ENCODE data around the gene CCL23.
"Not testable (repeated sequence)": the region's sequence is repeated elsewhere in the genome, so short reads cannot be mapped to it uniquely, and the experiment has no call there.

CCL23 gene

GRCh38 chr17:36034127-36034526 lies 16.4 kb upstream of the CCL23 start:
- Histone ChIP-seq H3K27ac (ENCODE audit: low read depth, low read length) (no peak overlapping the region), H3K4me1 (ENCODE audit: insufficient read depth, low read length) (no peaks in the 10 kb centered on the region), H3K4me3 (ENCODE audit: low read length) (no peak overlapping the region), H3K9ac (ENCODE audit: low read depth, low read length) (no peak overlapping the region), H3K9me3 (ENCODE audit: insufficient read depth, low read depth, low read length) (no peaks in the 10 kb centered on the region), H3K27me3 (ENCODE audit: insufficient read depth, low read length) (no peaks in the 10 kb centered on the region), H3K36me3 (ENCODE audit: insufficient read depth, low read length) (no peaks in the 10 kb centered on the region)
- 95% methylated on average over 2 of the region's 3 CpGs for WGBS

DNA sequence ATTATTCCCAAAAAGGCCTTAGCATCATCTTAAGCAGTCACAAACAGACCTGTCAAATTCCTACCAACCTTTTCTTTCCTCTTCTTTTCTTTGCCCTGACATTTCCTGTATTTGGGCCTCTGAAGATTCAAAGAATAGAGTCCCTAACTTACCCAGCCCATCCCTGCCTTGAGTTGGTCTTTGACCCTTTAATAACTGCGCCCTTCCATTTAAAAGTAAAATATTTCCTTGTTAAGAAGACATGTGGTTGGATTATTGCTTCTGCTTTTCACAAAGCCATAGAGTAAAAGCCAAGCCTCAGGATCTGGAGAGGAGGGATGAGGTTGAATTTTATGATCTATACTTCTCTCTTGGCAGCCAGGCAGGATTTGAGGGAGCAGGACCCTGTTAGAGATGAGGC lies 13.2 kb upstream of the CCL23 start:
- Histone ChIP-seq H3K27me3 (ENCODE audit: insufficient read depth, low read length) (no peaks in the 10 kb centered on the region), H3K9me3 (ENCODE audit: insufficient read depth, low read depth, low read length) (no peaks in the 10 kb centered on the region), H3K27ac (ENCODE audit: low read depth, low read length) (no peak overlapping the region), H3K9ac (ENCODE audit: low read depth, low read length) (no peak overlapping the region), H3K36me3 (ENCODE audit: insufficient read depth, low read length) (no peaks in the 10 kb centered on the region), H3K4me1 (ENCODE audit: insufficient read depth, low read length) (no peaks in the 10 kb centered on the region), H3K4me3 (ENCODE audit: low read length) (no peak overlapping the region)
- WGBS, result 100% methylated on average over 1 of the region's 1 CpG

DNA sequence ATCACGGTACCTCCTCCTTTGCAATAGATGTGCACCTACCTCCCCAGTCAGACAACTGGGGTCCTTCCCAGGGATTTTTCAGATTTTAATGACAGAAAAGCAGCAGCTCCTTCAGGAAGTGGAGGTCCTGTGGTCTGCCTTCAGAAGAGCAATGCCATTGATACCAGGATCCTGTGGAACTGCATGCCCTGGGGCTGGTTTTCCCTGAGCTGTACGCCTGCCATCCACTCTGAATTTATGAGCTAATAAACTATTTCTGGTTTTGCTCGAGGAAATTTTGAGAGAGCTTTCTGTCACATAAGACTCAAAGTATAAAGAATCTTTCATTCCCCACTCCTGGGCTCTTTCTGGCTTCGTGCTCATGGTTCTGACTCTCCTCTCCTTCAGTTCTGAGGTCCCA lies 10.0 kb upstream of the CCL23 start:
- no peak overlapping the region for H3K9ac ChIP-seq (ENCODE audit: low read depth, low read length)
- H3K27me3 ChIP-seq (ENCODE audit: insufficient read depth, low read length), result no peaks in the 10 kb centered on the region
- H3K27ac ChIP-seq (ENCODE audit: low read depth, low read length), result no peak overlapping the region
- H3K4me3 ChIP-seq (ENCODE audit: low read length), result no peak overlapping the region
- WGBS, result 82% methylated on average over 4 of the region's 4 CpGs
- no peaks in the 10 kb centered on the region; the same call in 1 of the 2 replicates for H3K9me3 ChIP-seq (ENCODE audit: insufficient read depth, low read depth, low read length)
- H3K4me1 ChIP-seq (ENCODE audit: insufficient read depth, low read length), result no peaks in the 10 kb centered on the region
- no peaks in the 10 kb centered on the region for H3K36me3 ChIP-seq (ENCODE audit: insufficient read depth, low read length)

- H3K9ac ChIP-seq (ENCODE audit: low read depth, low read length), result no peak overlapping the region
- no peak overlapping the region for H3K4me3 ChIP-seq (ENCODE audit: low read length)
- H3K27ac ChIP-seq (ENCODE audit: low read depth, low read length), result no peak overlapping the region
- H3K4me1 ChIP-seq (ENCODE audit: insufficient read depth, low read length), result no peaks in the 10 kb centered on the region
- 98% methylated on average over 5 of the region's 6 CpGs for WGBS
- no peaks in the 10 kb centered on the region; the same call in 1 of the 2 replicates for H3K9me3 ChIP-seq (ENCODE audit: insufficient read depth, low read depth, low read length)
- H3K36me3 ChIP-seq (ENCODE audit: insufficient read depth, low read length), result no peaks in the 10 kb centered on the region
- no peaks in the 10 kb centered on the region for H3K27me3 ChIP-seq (ENCODE audit: insufficient read depth, low read length)
Observed at GRCh38 chr17:36024106-36024869, 6.5 kb upstream of the CCL23 start.

DNA sequence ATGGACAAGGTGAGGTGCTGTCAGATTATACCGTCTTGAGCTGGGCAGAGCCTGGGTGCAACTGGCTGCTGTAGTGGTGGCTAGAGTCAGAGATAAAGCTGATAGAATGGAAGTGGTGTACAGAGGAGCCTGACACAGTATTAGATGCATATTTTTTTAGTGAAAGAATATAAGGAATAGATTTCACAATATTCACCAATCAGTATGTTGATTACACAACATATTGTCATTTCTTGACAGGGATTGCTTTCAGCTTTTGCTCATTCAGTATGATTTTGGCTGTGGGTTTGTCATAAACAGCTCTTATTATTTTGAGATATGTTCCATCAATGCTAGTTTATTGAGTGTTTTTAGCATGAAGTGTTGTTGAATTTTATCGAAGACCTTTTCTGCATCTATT lies 1.7 kb upstream of the CCL23 start:
- Histone ChIP-seq H3K4me1 (ENCODE audit: insufficient read depth, low read length) (no peaks in the 10 kb centered on the region), H3K9me3 (ENCODE audit: insufficient read depth, low read depth, low read length) (no peaks in the 10 kb centered on the region; the same call in 1 of the 2 replicates), H3K4me3 (ENCODE audit: low read length) (no peak overlapping the region), H3K36me3 (ENCODE audit: insufficient read depth, low read length) (no peaks in the 10 kb centered on the region), H3K9ac (ENCODE audit: low read depth, low read length) (no peak overlapping the region), H3K27ac (ENCODE audit: low read depth, low read length) (no peak overlapping the region), H3K27me3 (ENCODE audit: insufficient read depth, low read length) (no peaks in the 10 kb centered on the region)
- WGBS, result 89% methylated on average over 2 of the region's 2 CpGs

- H3K36me3 ChIP-seq (ENCODE audit: insufficient read depth, low read length), result no peaks in the 10 kb centered on the region
- H3K27ac ChIP-seq (ENCODE audit: low read depth, low read length), result no peak overlapping the region
- no peaks in the 10 kb centered on the region for H3K27me3 ChIP-seq (ENCODE audit: insufficient read depth, low read length)
- H3K4me3 ChIP-seq (ENCODE audit: low read length), result no peak overlapping the region
- no peaks in the 10 kb centered on the region for H3K4me1 ChIP-seq (ENCODE audit: insufficient read depth, low read length)
- no peak overlapping the region for H3K9ac ChIP-seq (ENCODE audit: low read depth, low read length)
- H3K9me3 ChIP-seq (ENCODE audit: insufficient read depth, low read depth, low read length), result no peaks in the 10 kb centered on the region
- WGBS, result no CpG with 5 or more reads among the region's 2 CpGs
Observed at GRCh38 chr17:36016555-36016954, 1.2 kb downstream of the CCL23 start.

DNA sequence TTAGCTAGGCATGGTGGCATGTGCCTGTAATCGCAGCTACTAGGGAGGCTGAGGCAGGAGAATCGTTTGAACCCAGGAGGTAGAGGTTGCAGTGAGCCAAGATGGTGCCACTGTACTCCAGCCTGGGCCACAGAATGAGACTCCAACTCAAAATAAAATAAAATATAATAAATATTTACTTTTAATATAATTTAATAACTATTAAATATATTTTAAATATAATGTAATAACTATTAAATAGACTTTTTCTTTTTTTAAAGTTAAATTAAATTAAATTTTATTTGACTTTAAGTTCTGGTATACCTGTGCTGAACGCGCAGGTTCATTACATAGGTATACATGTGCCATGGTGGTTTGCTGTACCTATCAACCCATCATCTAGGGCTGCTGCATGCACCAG lies 1.9 kb downstream of the CCL23 start:
- 91% methylated on average over 4 of the region's 4 CpGs for WGBS
- H3K9ac ChIP-seq (ENCODE audit: low read depth, low read length); H3K4me3 ChIP-seq (ENCODE audit: low read length); H3K4me1 ChIP-seq (ENCODE audit: insufficient read depth, low read length); H3K27ac ChIP-seq (ENCODE audit: low read depth, low read length); H3K27me3 ChIP-seq (ENCODE audit: insufficient read depth, low read length); H3K9me3 ChIP-seq (ENCODE audit: insufficient read depth, low read depth, low read length); H3K36me3 ChIP-seq (ENCODE audit: insufficient read depth, low read length): not testable (repeated sequence)

DNA sequence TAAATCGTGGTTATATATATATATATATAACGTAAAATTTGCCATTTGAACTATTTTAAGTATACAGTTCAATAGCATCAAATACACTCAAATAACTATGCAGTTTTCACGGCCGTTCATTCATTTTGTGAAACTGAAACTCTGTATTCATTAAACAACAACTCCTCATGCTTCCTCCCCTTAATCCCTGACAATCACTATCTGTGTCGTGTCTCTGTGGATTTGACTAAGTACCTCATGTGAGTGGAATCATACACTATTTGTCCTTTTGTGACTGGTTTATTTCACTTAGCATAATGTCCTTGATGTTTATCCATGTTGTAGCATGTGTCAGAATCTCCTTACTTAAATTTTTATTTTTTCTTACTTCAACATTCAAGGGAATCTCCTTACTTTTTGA lies 2.8 kb downstream of the CCL23 start:
- Histone ChIP-seq H3K9me3 (ENCODE audit: insufficient read depth, low read depth, low read length) (peaks cover 2% of the 10 kb centered on the region), H3K9ac (ENCODE audit: low read depth, low read length) (no peak overlapping the region), H3K27me3 (ENCODE audit: insufficient read depth, low read length) (no peaks in the 10 kb centered on the region), H3K4me1 (ENCODE audit: insufficient read depth, low read length) (no peaks in the 10 kb centered on the region), H3K36me3 (ENCODE audit: insufficient read depth, low read length) (no peaks in the 10 kb centered on the region), H3K4me3 (ENCODE audit: low read length) (no peak overlapping the region), H3K27ac (ENCODE audit: low read depth, low read length) (no peak overlapping the region)
- 91% methylated on average over 4 of the region's 5 CpGs for WGBS

DNA sequence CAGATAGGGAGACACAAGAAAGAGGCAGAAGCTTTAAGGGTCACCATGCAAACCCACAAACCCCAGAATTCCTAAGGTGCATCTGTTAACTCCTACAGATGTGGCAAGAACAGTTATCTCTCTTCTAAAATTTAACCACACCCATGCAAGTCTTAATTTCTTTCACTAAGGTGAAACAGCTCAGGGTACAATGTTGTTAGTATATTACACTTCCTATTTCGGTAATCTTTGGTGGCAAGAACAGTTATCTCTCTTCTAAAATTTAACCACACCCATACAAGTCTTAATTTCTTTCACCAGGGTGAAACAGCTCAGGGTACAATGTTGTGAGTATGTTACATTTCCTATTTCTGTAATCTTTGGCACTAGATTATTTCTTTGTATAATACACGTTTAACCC lies 6.6 kb downstream of the CCL23 start:
- no peak overlapping the region for H3K9ac ChIP-seq (ENCODE audit: low read depth, low read length)
- no peaks in the 10 kb centered on the region for H3K36me3 ChIP-seq (ENCODE audit: insufficient read depth, low read length)
- no peak overlapping the region for H3K4me3 ChIP-seq (ENCODE audit: low read length)
- no peaks in the 10 kb centered on the region for H3K4me1 ChIP-seq (ENCODE audit: insufficient read depth, low read length)
- 87% methylated on average over 1 of the region's 2 CpGs for WGBS
- H3K27ac ChIP-seq (ENCODE audit: low read depth, low read length), result no peak overlapping the region
- no peaks in the 10 kb centered on the region for H3K27me3 ChIP-seq (ENCODE audit: insufficient read depth, low read length)
- H3K9me3 ChIP-seq (ENCODE audit: insufficient read depth, low read depth, low read length), result peaks cover 19% of the 10 kb centered on the region

- Histone ChIP-seq H3K4me1 (ENCODE audit: insufficient read depth, low read length) (no peaks in the 10 kb centered on the region), H3K27me3 (ENCODE audit: insufficient read depth, low read length) (no peaks in the 10 kb centered on the region), H3K27ac (ENCODE audit: low read depth, low read length) (no peak overlapping the region), H3K9ac (ENCODE audit: low read depth, low read length) (no peak overlapping the region), H3K36me3 (ENCODE audit: insufficient read depth, low read length) (no peaks in the 10 kb centered on the region), H3K9me3 (ENCODE audit: insufficient read depth, low read depth, low read length) (peaks cover 19% of the 10 kb centered on the region), H3K4me3 (ENCODE audit: low read length) (no peak overlapping the region)
- 76% methylated on average over 14 of the region's 14 CpGs for WGBS
Observed at GRCh38 chr17:36008998-36009665, 8.6 kb downstream of the CCL23 start.

DNA sequence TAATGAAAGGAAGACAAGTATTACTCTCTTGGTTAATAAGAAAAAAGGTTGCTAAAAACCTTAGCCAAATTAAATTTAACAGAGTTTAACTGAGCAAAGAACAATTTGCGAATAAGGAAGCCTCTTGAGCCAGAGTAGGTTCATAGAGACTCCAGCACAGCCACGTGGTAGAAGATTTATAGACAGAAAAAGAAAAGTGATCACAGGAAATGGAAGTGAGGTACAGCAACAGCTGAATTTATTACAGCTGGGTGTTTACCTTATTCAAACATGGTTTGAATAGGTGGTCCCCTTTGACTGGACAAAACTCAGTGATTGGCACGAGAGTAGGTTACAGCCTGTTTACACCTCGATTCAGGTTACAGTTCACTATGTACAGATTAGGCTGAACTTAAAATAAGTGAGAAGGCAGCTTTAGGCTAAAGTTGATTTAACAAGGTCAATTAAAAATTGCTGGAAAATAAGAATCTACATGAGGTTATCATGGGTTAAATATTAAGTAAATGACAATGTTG lies 13.1 kb downstream of the CCL23 start:
- H3K27me3 ChIP-seq (ENCODE audit: insufficient read depth, low read length), result no peaks in the 10 kb centered on the region
- H3K9me3 ChIP-seq (ENCODE audit: insufficient read depth, low read depth, low read length), result peaks cover 14% of the 10 kb centered on the region
- 94% methylated on average over 4 of the region's 4 CpGs for WGBS
- H3K4me1 ChIP-seq (ENCODE audit: insufficient read depth, low read length), result no peaks in the 10 kb centered on the region
- no peak overlapping the region for H3K9ac ChIP-seq (ENCODE audit: low read depth, low read length)
- no peak overlapping the region for H3K4me3 ChIP-seq (ENCODE audit: low read length)
- no peak overlapping the region for H3K27ac ChIP-seq (ENCODE audit: low read depth, low read length)
- H3K36me3 ChIP-seq (ENCODE audit: insufficient read depth, low read length), result no peaks in the 10 kb centered on the region
